PC-3 (cell line): ENCODE results near the gene RFX4.
A peak's percentile ranks its signal among the peaks of the same experiment; 100 is the strongest.

Experiments
- CTCF ChIP-seq: fragments of 300-600 bp; sonication (generic); conservative IDR thresholded peaks from 2 replicates; pipeline ENCODE4 v1.5.1; 2017; ENCODE audit warnings: antibody characterized with exemption, low read depth, mild to moderate bottlenecking, low read length
- EZH2 ChIP-seq: fragments of 300-600 bp; sonication (generic); IDR thresholded peaks from one replicate; pipeline ENCODE4 v1.6.1; 2017; ENCODE audit warnings: antibody characterized with exemption, mild to moderate bottlenecking, low read length; ENCODE audit not compliant: unreplicated experiment

- peak; percentile 84 for TF ChIP-seq EZH2
- no peak for TF ChIP-seq CTCF
Measured at GRCh38 chr12:106582641-106583230, at the start of gene RFX4.
